HL-60 (cell line): ENCODE measurements around the gene CCRL2.
"Not testable (repeated sequence)": the region's sequence is repeated elsewhere in the genome, so short reads cannot be mapped to it uniquely, and the experiment has no call there.

Experiments
- CTCF ChIP-seq: IDR thresholded peaks from one replicate; pipeline ENCODE4 v1.5.1; 2011; ENCODE audit warnings: low read length, control low read depth, inconsistent platforms; ENCODE audit not compliant: insufficient read depth
- POLR2AphosphoS5 ChIP-seq: IDR thresholded peaks from 2 replicates; pipeline ENCODE4 v1.6.1; 2012; ENCODE audit warnings: low read depth
- REST ChIP-seq: IDR thresholded peaks from 2 replicates; pipeline ENCODE4 v1.6.1; 2012; ENCODE audit warnings: low read depth; ENCODE audit not compliant: insufficient replicate concordance
- SPI1 ChIP-seq: IDR thresholded peaks from 2 replicates; pipeline ENCODE4 v1.6.1; 2012; ENCODE audit warnings: low read depth, mild to moderate bottlenecking, borderline replicate concordance

- TF ChIP-seq POLR2AphosphoS5, CTCF, REST, SPI1: not testable (repeated sequence)
Measured at GRCh38 chr3:46388847-46389246, 18.2 kb upstream of the CCRL2 start.
